ENCODE results near the gene NHLRC4.
A peak's percentile ranks its signal among the peaks of the same experiment; 100 is the strongest.
"Not testable (repeated sequence)": the region's sequence is repeated elsewhere in the genome, so short reads cannot be mapped to it uniquely, and the experiment has no call there.

Gene NHLRC4

GRCh38 chr16:586047-586644, 19.3 kb downstream of the NHLRC4 start:
- DNase-seq = peak; percentile 25

- DNase-seq = no peak
Observed at GRCh38 chr16:586645-587590, 20.1 kb downstream of the NHLRC4 start.

GRCh38 chr16:588639-588888, 21.8 kb downstream of the NHLRC4 start:
- DNase-seq = peak; percentile 65

GRCh38 chr16:588889-589657, 22.3 kb downstream of the NHLRC4 start:
- peak; percentile 96 for DNase-seq

GRCh38 chr16:589658-590187, 22.9 kb downstream of the NHLRC4 start, which contains the start of gene RAB40C:
RAB40C (plus strand) TSS chr16:590066; CDS start chr16:590292, 226 bp downstream.
- peak; percentile 99 for DNase-seq

- no peak for DNase-seq
Observed at GRCh38 chr16:590188-590814, 23.5 kb downstream of the NHLRC4 start.

GRCh38 chr16:590815-591200, 24.0 kb downstream of the NHLRC4 start:
- no peak for DNase-seq

- DNase-seq = no peak
Observed at GRCh38 chr16:591231-591630, 24.4 kb downstream of the NHLRC4 start.

- no peak for DNase-seq
Observed at GRCh38 chr16:591892-592517, 25.2 kb downstream of the NHLRC4 start.

- DNase-seq = peak; percentile 51
Observed at GRCh38 chr16:592518-593306, 25.9 kb downstream of the NHLRC4 start.

GRCh38 chr16:593406-593805, 26.6 kb downstream of the NHLRC4 start:
- DNase-seq = no peak

GRCh38 chr16:593807-594206, 27.0 kb downstream of the NHLRC4 start:
- DNase-seq = no peak

GRCh38 chr16:595094-595528, 28.3 kb downstream of the NHLRC4 start:
- no peak for DNase-seq

GRCh38 chr16:595942-596735, 29.3 kb downstream of the NHLRC4 start:
- DNase-seq = no peak

GRCh38 chr16:596736-597060, 29.9 kb downstream of the NHLRC4 start:
- DNase-seq = no peak

- DNase-seq = not testable (repeated sequence)
Observed at GRCh38 chr16:597655-598054, 30.9 kb downstream of the NHLRC4 start.

GRCh38 chr16:598823-599739, 32.3 kb downstream of the NHLRC4 start:
- DNase-seq = no peak

- DNase-seq = peak; percentile 69
Observed at GRCh38 chr16:600781-601180, 34.0 kb downstream of the NHLRC4 start.

GRCh38 chr16:603933-604332, 37.1 kb downstream of the NHLRC4 start:
- no peak for DNase-seq

Measured in NCI-H82 (cell line).